Measurements from ENCODE around the gene TMEM181.
"Not testable (repeated sequence)": the region's sequence is repeated elsewhere in the genome, so short reads cannot be mapped to it uniquely, and the experiment has no call there.

The TMEM181 gene

GRCh38 chr6:158643836-158644230 is 83.9 kb downstream of the TMEM181 start:
- no peak for DNase-seq

- peak; percentile 98 for DNase-seq
Measured at GRCh38 chr6:158644231-158645063, 84.6 kb downstream of the TMEM181 start, which contains the start of gene DYNLT1. Gene DYNLT1 (minus strand): TSS chr6:158644743. CDS start chr6:158644708, 35 bp downstream.

GRCh38 chr6:158645064-158646022 is 85.5 kb downstream of the TMEM181 start:
- DNase-seq = no peak

GRCh38 chr6:158646023-158646910 is 86.4 kb downstream of the TMEM181 start:
- no peak for DNase-seq

GRCh38 chr6:158647501-158647900 is 87.6 kb downstream of the TMEM181 start:
- DNase-seq = no peak

GRCh38 chr6:158648682-158649131 is 88.8 kb downstream of the TMEM181 start:
- DNase-seq = no peak

GRCh38 chr6:158649289-158650143 is 89.6 kb downstream of the TMEM181 start, which contains the start of gene SYTL3:
Gene SYTL3 (plus strand): TSS chr6:158650054. CDS start chr6:158663269, 13,215 bp downstream.
- no peak for DNase-seq

GRCh38 chr6:158651981-158652737 is 92.3 kb downstream of the TMEM181 start:
- not testable (repeated sequence) for DNase-seq

GRCh38 chr6:158653577-158654354 is 93.9 kb downstream of the TMEM181 start:
- no peak for DNase-seq

GRCh38 chr6:158654498-158654897 is 94.6 kb downstream of the TMEM181 start:
- no peak for DNase-seq

- no peak for DNase-seq
Measured at GRCh38 chr6:158654960-158655489, 95.1 kb downstream of the TMEM181 start.

- DNase-seq = no peak
Measured at GRCh38 chr6:158655569-158656450, 95.9 kb downstream of the TMEM181 start.

- DNase-seq = not testable (repeated sequence)
Measured at GRCh38 chr6:158656986-158657385, 97.1 kb downstream of the TMEM181 start.

- no peak for DNase-seq
Measured at GRCh38 chr6:158660333-158660754, 100.5 kb downstream of the TMEM181 start.

GRCh38 chr6:158661156-158661685 is 101.3 kb downstream of the TMEM181 start:
- DNase-seq = no peak

GRCh38 chr6:158662607-158662953 is 102.7 kb downstream of the TMEM181 start:
- DNase-seq = no peak

- peak; percentile 50 for DNase-seq
Measured at GRCh38 chr6:158662954-158663624, 103.2 kb downstream of the TMEM181 start.

Measured in retina (tissue), 1 donor.